ENCODE measurements around the gene DCBLD2. TPM values are rescaled to one million over a fixed set of nuclear protein-coding genes. Genes with fewer than 3 reads are reported as not detected.
A peak's percentile ranks its signal among the peaks of the same experiment; 100 is the strongest.

Gene DCBLD2
- total RNA-seq, 3 donors from 2014 or later = 27.2 to 46.7 (median 29.6) TPM

GRCh38 chr3:98912448-98912847 is 11.0 kb upstream of the DCBLD2 start:
- H3K9me3 ChIP-seq = peaks cover 0 to 6% of the 10 kb centered on the region in 2 donors
- intact Hi-C loops (cut with DNase I; ENCODE audit: low total_unique reads) = no loop called here
- no peak for DNase-seq (ENCODE audit: low spot score in 2 of 2)
- no peaks in the 10 kb centered on the region for H3K27me3 ChIP-seq
- no peaks in the 10 kb centered on the region for H3K36me3 ChIP-seq
- H3K27ac ChIP-seq = no peak overlapping the region
- H3K4me3 ChIP-seq = no peak overlapping the region
- no peaks in the 10 kb centered on the region for H3K4me1 ChIP-seq
- TF ChIP-seq CTCF (IDR thresholded peaks at IDR 0.05) (no peak), POLR2AphosphoS5 (IDR thresholded peaks at IDR 0.05) (no peak), POLR2A (IDR thresholded peaks at IDR 0.05) (no peak)

- Histone ChIP-seq H3K9me3 (peaks cover 0 to 6% of the 10 kb centered on the region in 2 donors), H3K36me3 (no peaks in the 10 kb centered on the region), H3K27me3 (no peaks in the 10 kb centered on the region), H3K4me3 (no peak overlapping the region), H3K4me1 (no peaks in the 10 kb centered on the region), H3K27ac (no peak overlapping the region)
- no peak for DNase-seq (ENCODE audit: low spot score in 2 of 2)
- TF ChIP-seq POLR2A (IDR thresholded peaks at IDR 0.05) (no peak), POLR2AphosphoS5 (IDR thresholded peaks at IDR 0.05) (no peak), CTCF (IDR thresholded peaks at IDR 0.05) (no peak)
- intact Hi-C loops (cut with DNase I; ENCODE audit: low total_unique reads) = no loop called here
These were observed 4.7 kb upstream of the DCBLD2 start for GRCh38 chr3:98906230-98906629.

- TF ChIP-seq POLR2A (IDR thresholded peaks at IDR 0.05) = no peak
- no peak for TF ChIP-seq POLR2AphosphoS5 (IDR thresholded peaks at IDR 0.05)
- TF ChIP-seq CTCF (IDR thresholded peaks at IDR 0.05) = no peak
- Histone ChIP-seq H3K9me3 (peaks cover 0 to 6% of the 10 kb centered on the region in 2 donors), H3K4me1 (no peaks in the 10 kb centered on the region), H3K27ac (no peak overlapping the region), H3K27me3 (no peaks in the 10 kb centered on the region), H3K4me3 (no peak overlapping the region), H3K36me3 (no peaks in the 10 kb centered on the region)
- intact Hi-C loops (cut with DNase I; ENCODE audit: low total_unique reads) = no loop called here
- no peak for DNase-seq (ENCODE audit: low spot score in 2 of 2)
These were observed 2.4 kb upstream of the DCBLD2 start for GRCh38 chr3:98903705-98904481.

GRCh38 chr3:98903099-98903498 is 1.6 kb upstream of the DCBLD2 start:
- Histone ChIP-seq H3K4me3 (no peak overlapping the region), H3K36me3 (no peaks in the 10 kb centered on the region), H3K4me1 (no peaks in the 10 kb centered on the region), H3K27me3 (no peaks in the 10 kb centered on the region), H3K27ac (no peak overlapping the region), H3K9me3 (no peaks in the 10 kb centered on the region)
- intact Hi-C loops (cut with DNase I; ENCODE audit: low total_unique reads) = no loop called here
- DNase-seq (ENCODE audit: low spot score in 2 of 2) = no peak
- TF ChIP-seq CTCF (IDR thresholded peaks at IDR 0.05) (no peak), POLR2AphosphoS5 (IDR thresholded peaks at IDR 0.05) (no peak), POLR2A (IDR thresholded peaks at IDR 0.05) (no peak)

GRCh38 chr3:98902351-98902740 is 851 bp upstream of the DCBLD2 start:
- H3K4me1 ChIP-seq = no peaks in the 10 kb centered on the region
- DNase-seq (ENCODE audit: low spot score in 2 of 2) = no peak
- H3K36me3 ChIP-seq = no peaks in the 10 kb centered on the region
- H3K27ac ChIP-seq = peak overlapping the region; percentile 41 to 89
- no peaks in the 10 kb centered on the region for H3K9me3 ChIP-seq
- no peaks in the 10 kb centered on the region for H3K27me3 ChIP-seq
- H3K4me3 ChIP-seq = peak overlapping the region; percentile 94 to 98 (median 95)
- no peak for TF ChIP-seq CTCF (IDR thresholded peaks at IDR 0.05)
- no peak for TF ChIP-seq POLR2A (IDR thresholded peaks at IDR 0.05)
- no peak for TF ChIP-seq POLR2AphosphoS5 (IDR thresholded peaks at IDR 0.05)
- intact Hi-C loops (cut with DNase I; ENCODE audit: low total_unique reads) = no loop called here
